Tibial nerve (tissue), 4 donors: Measurements from ENCODE around the gene KDM1B. TPM values are rescaled to one million over a fixed set of nuclear protein-coding genes. Genes with fewer than 3 reads are reported as not detected.

Experiments used
- DNase-seq, 2 donors: peaks; one replicate each; pipeline ENCODE4 v3.0.0-alpha.2; 2019; ENCODE audit warnings: low spot score in 2 of 2
- H3K27ac ChIP-seq, 4 donors: fragments of 200-600 bp; sonication (generic) in 3 of 4; one replicate each; pipeline ENCODE4 v1.5.1; 2017 to 2019; ENCODE audit warnings: mild to moderate bottlenecking in 1 of 4
- H3K27me3 ChIP-seq, 2 donors: fragments of 200-600 bp; sonication (generic) in 1 of 2; one replicate each; pipeline versions ENCODE4 v1.5.1 to v1.6.0; 2017 to 2019
- H3K36me3 ChIP-seq, 3 donors: fragments of 200-600 bp; sonication (generic); one replicate each; pipeline ENCODE4 v1.5.1; 2018 to 2019
- H3K4me1 ChIP-seq, 4 donors: fragments of 200-600 bp; sonication (generic) in 3 of 4; one replicate each; pipeline ENCODE4 v1.5.1; 2017 to 2019
- H3K4me3 ChIP-seq, 4 donors: fragments of 200-600 bp; sonication (generic) in 3 of 4; one replicate each; pipeline ENCODE4 v1.5.1; 2017 to 2019; ENCODE audit warnings: mild to moderate bottlenecking in 1 of 4, moderate library complexity in 1 of 4
- H3K9me3 ChIP-seq, 4 donors: fragments of 200-600 bp; sonication (generic) in 3 of 4; one replicate each; pipeline ENCODE4 v1.5.1; 2017 to 2019
- CTCF ChIP-seq, 5 experiments: fragments of 200-600 bp in 3 of 5; fragments of 450-650 bp in 2 of 5; sonication (generic) in 3 of 5; IDR thresholded peaks; one replicate each; pipeline ENCODE4 v1.5.1; 2016 to 2019; ENCODE audit warnings: antibody characterized with exemption in 5 of 5, mild to moderate bottlenecking in 3 of 5, moderate library complexity in 2 of 5
- EP300 ChIP-seq, 2 donors: sonication (generic); formaldehyde crosslinking; IDR thresholded peaks; one replicate each; pipeline ENCODE4 v1.6.1; 2017; ENCODE audit warnings: antibody characterized with exemption in 2 of 2, mild to moderate bottlenecking in 1 of 2
- POLR2A ChIP-seq, 2 donors: fragments of 450-650 bp; IDR thresholded peaks; one replicate each; pipeline ENCODE4 v1.6.1; 2017; ENCODE audit warnings: antibody characterized with exemption in 2 of 2, mild to moderate bottlenecking in 2 of 2, moderate library complexity in 2 of 2
- WGBS, 2 donors: methylation state at CpG; one replicate each; pipeline ENCODE4 v1.1.5; 2018; 5-methylcytosine and 5-hydroxymethylcytosine counted together
- total RNA-seq, 4 donors: library from RNA; depleted of rRNA; stranded (reverse); fragments of >200 nt; gene quantifications; one replicate each; pipeline ENCODE4 v1.1.0, GENCODE V29; 2016

The KDM1B gene
- total RNA-seq, 4 donors from 2014 or later: 9.4 to 16.5 (median 15.2) TPM

GRCh38 chr6:18138906-18139305, 16.3 kb upstream of the KDM1B start:
- no peak for DNase-seq
- Histone ChIP-seq H3K9me3 (no peaks in the 10 kb centered on the region), H3K4me3 (no peak overlapping the region), H3K4me1 (no peaks in the 10 kb centered on the region), H3K27me3 (no peaks in the 10 kb centered on the region), H3K36me3 (peaks cover 0 to 81% (median 7%) of the 10 kb centered on the region in 3 donors), H3K27ac (no peak overlapping the region)
- WGBS, 2 donors: 91 to 93% methylated on average over 5 of the region's 5 CpGs
- no peak for TF ChIP-seq EP300 (IDR thresholded peaks at IDR 0.05)

GRCh38 chr6:18139935-18140621, 15.1 kb upstream of the KDM1B start:
- 87 to 89% methylated on average over 6 of the region's 6 CpGs for WGBS, 2 donors
- Histone ChIP-seq H3K27ac (no peak overlapping the region), H3K4me1 (no peaks in the 10 kb centered on the region), H3K4me3 (no peak overlapping the region), H3K36me3 (peaks cover 0 to 77% (median 7%) of the 10 kb centered on the region in 3 donors), H3K27me3 (no peaks in the 10 kb centered on the region), H3K9me3 (no peaks in the 10 kb centered on the region)
- TF ChIP-seq POLR2A (IDR thresholded peaks at IDR 0.05): no peak
- TF ChIP-seq CTCF (IDR thresholded peaks at IDR 0.05): no peak
- TF ChIP-seq EP300 (IDR thresholded peaks at IDR 0.05): no peak
- no peak for DNase-seq

GRCh38 chr6:18141805-18142590, 13.2 kb upstream of the KDM1B start:
- TF ChIP-seq POLR2A (IDR thresholded peaks at IDR 0.05) (no peak), EP300 (IDR thresholded peaks at IDR 0.05) (no peak), CTCF (IDR thresholded peaks at IDR 0.05) (no peak)
- H3K27me3 ChIP-seq: no peaks in the 10 kb centered on the region
- H3K36me3 ChIP-seq: peaks cover 0 to 81% (median 7%) of the 10 kb centered on the region in 3 donors
- no peak overlapping the region for H3K27ac ChIP-seq
- no peak for DNase-seq
- no peaks in the 10 kb centered on the region for H3K4me1 ChIP-seq
- H3K4me3 ChIP-seq: no peak overlapping the region
- WGBS, 2 donors: 83 to 86% methylated on average over 13 of the region's 13 CpGs
- no peaks in the 10 kb centered on the region for H3K9me3 ChIP-seq

GRCh38 chr6:18142591-18142861, 12.7 kb upstream of the KDM1B start:
- no peak for DNase-seq
- Histone ChIP-seq H3K36me3 (peaks cover 0 to 76% (median 7%) of the 10 kb centered on the region in 3 donors), H3K27me3 (no peaks in the 10 kb centered on the region), H3K4me3 (no peak overlapping the region), H3K9me3 (no peaks in the 10 kb centered on the region), H3K27ac (no peak overlapping the region), H3K4me1 (no peaks in the 10 kb centered on the region)
- WGBS, 2 donors: 80 to 93% methylated on average over 3 of the region's 3 CpGs
- TF ChIP-seq POLR2A (IDR thresholded peaks at IDR 0.05) (no peak), CTCF (IDR thresholded peaks at IDR 0.05) (no peak), EP300 (IDR thresholded peaks at IDR 0.05) (no peak)

- H3K27ac ChIP-seq: no peak overlapping the region
- 65 to 74% methylated on average over 2 of the region's 2 CpGs for WGBS, 2 donors
Observed at GRCh38 chr6:18147160-18147559, 8.1 kb upstream of the KDM1B start.

More at GRCh38 chr6:18147160-18147559, 8.1 kb upstream of the KDM1B start:
- H3K36me3 ChIP-seq: peaks cover 0 to 41% (median 0%) of the 10 kb centered on the region in 3 donors
- no peaks in the 10 kb centered on the region for H3K27me3 ChIP-seq
- TF ChIP-seq EP300 (IDR thresholded peaks at IDR 0.05) (no peak), CTCF (IDR thresholded peaks at IDR 0.05) (no peak), POLR2A (IDR thresholded peaks at IDR 0.05) (no peak)
- H3K9me3 ChIP-seq: no peaks in the 10 kb centered on the region
- H3K4me3 ChIP-seq: no peak overlapping the region
- DNase-seq: no peak
- peaks cover 0 to 5% (median 0%) of the 10 kb centered on the region in 4 donors for H3K4me1 ChIP-seq
